ENCODE results near the gene CES3. TPM values are rescaled to one million over a fixed set of nuclear protein-coding genes. Genes with fewer than 3 reads are reported as not detected.
A peak's percentile ranks its signal among the peaks of the same experiment; 100 is the strongest.

CES3 gene
- total and polyA plus RNA-seq, 12 donors, result 0.22 to 1.7 (median 0.67) TPM; not detected in 1

GRCh38 chr16:67011274-67011673, 50.2 kb downstream of the CES3 start:
- H3K27me3 ChIP-seq, result no peaks in the 10 kb centered on the region
- H3K4me1 ChIP-seq (replicated peaks in 1 of 2), result peaks cover 13% of the 10 kb centered on the region in 2 donors
- DNase-seq, result no peak
- intact Hi-C loops (cut with DNase I), result loop anchor here in 1 of 2 donors (10.0 kb wide), 1 partner anchor 144 kb away; the partner anchor contains the start of genes B3GNT9, FBXL8 and TRADD
- 75 to 95% (median 88%) methylated on average over 1 to 2 of the region's 2 CpGs for WGBS, 4 donors
- H3K4me3 ChIP-seq, result no peak overlapping the region
- no peak overlapping the region for H3K27ac ChIP-seq
- TF ChIP-seq CTCF (IDR thresholded peaks at IDR 0.05) (no peak), POLR2A (IDR thresholded peaks at IDR 0.05) (no peak)
- no peaks in the 10 kb centered on the region for H3K9me3 ChIP-seq (replicated peaks in 1 of 3)
- H3K36me3 ChIP-seq (replicated peaks in 1 of 2), result no peaks in the 10 kb centered on the region

GRCh38 chr16:67013233-67013822, 52.3 kb downstream of the CES3 start:
- no peaks in the 10 kb centered on the region for H3K9me3 ChIP-seq (replicated peaks in 1 of 3)
- H3K27me3 ChIP-seq, result no peaks in the 10 kb centered on the region
- intact Hi-C loops (cut with DNase I), result loop anchor here in 1 of 2 donors (10.0 kb wide), 1 partner anchor 141 kb away; the partner anchor contains the start of genes B3GNT9, FBXL8 and TRADD
- TF ChIP-seq POLR2A (IDR thresholded peaks at IDR 0.05) (no peak), CTCF (IDR thresholded peaks at IDR 0.05) (no peak)
- peaks cover 13% of the 10 kb centered on the region in 2 donors for H3K4me1 ChIP-seq (replicated peaks in 1 of 2)
- WGBS, 4 donors, result 12 to 28% (median 14%) methylated on average over 3 to 21 of the region's 21 CpGs
- DNase-seq, result no peak
- no peaks in the 10 kb centered on the region for H3K36me3 ChIP-seq (replicated peaks in 1 of 2)
- peak overlapping the region in 2 of 5 donors; percentile 35 to 59 for H3K27ac ChIP-seq
- H3K4me3 ChIP-seq, result peak overlapping the region in 2 of 4 donors; percentile 11 to 70

- peak overlapping the region in 2 of 4 donors; percentile 11 to 70 for H3K4me3 ChIP-seq
- H3K4me1 ChIP-seq (replicated peaks in 1 of 2), result peaks cover 13% of the 10 kb centered on the region in 2 donors
- peak overlapping the region in 2 of 5 donors; percentile 35 to 59 for H3K27ac ChIP-seq
- H3K9me3 ChIP-seq (replicated peaks in 1 of 3), result no peaks in the 10 kb centered on the region
- TF ChIP-seq POLR2A (IDR thresholded peaks at IDR 0.05), result no peak
- TF ChIP-seq CTCF (IDR thresholded peaks at IDR 0.05), result peak in 4 of 6 experiments; percentile 24 to 50 (median 35)
- peak; percentile 56 to 80 (median 68) for DNase-seq
- intact Hi-C loops (cut with DNase I), result loop anchor here in 1 of 2 donors (10.0 kb wide), 1 partner anchor 141 kb away; the partner anchor contains the start of genes B3GNT9, FBXL8 and TRADD
- H3K27me3 ChIP-seq, result no peaks in the 10 kb centered on the region
- H3K36me3 ChIP-seq (replicated peaks in 1 of 2), result no peaks in the 10 kb centered on the region
- 1 to 3% (median 1%) methylated on average over 9 to 70 of the region's 70 CpGs for WGBS, 4 donors
Observed at GRCh38 chr16:67013823-67014633, 53.0 kb downstream of the CES3 start.
